COLO668 (cell line): ENCODE results near the gene AQP7.
"Not testable (repeated sequence)": the region's sequence is repeated elsewhere in the genome, so short reads cannot be mapped to it uniquely, and the experiment has no call there.

Experiments
- DNase-seq: peaks from one replicate; lab custom pipeline; 2025; ENCODE audit not compliant: unreplicated experiment; lab: John Stamatoyannopoulos, UW

The AQP7 gene

GRCh38 chr9:33377089-33377715 lies 25.2 kb downstream of the AQP7 start:
- DNase-seq = no peak

GRCh38 chr9:33375841-33376321 lies 26.5 kb downstream of the AQP7 start:
- no peak for DNase-seq

GRCh38 chr9:33375238-33375840 lies 27.0 kb downstream of the AQP7 start:
- no peak for DNase-seq

- peak; percentile 62 for DNase-seq
These were observed 27.6 kb downstream of the AQP7 start for GRCh38 chr9:33374634-33375237.

GRCh38 chr9:33374190-33374589 lies 28.2 kb downstream of the AQP7 start:
- no peak for DNase-seq

- no peak for DNase-seq
These were observed 29.5 kb downstream of the AQP7 start for GRCh38 chr9:33372900-33373299.

- DNase-seq = no peak
These were observed 35.3 kb downstream of the AQP7 start for GRCh38 chr9:33366979-33367480.

- DNase-seq = not testable (repeated sequence)
These were observed 37.6 kb downstream of the AQP7 start for GRCh38 chr9:33364814-33365213.

GRCh38 chr9:33364127-33364526 lies 38.2 kb downstream of the AQP7 start:
- no peak for DNase-seq

GRCh38 chr9:33358641-33359040 lies 43.7 kb downstream of the AQP7 start:
- not testable (repeated sequence) for DNase-seq

- no peak for DNase-seq
These were observed 46.4 kb downstream of the AQP7 start for GRCh38 chr9:33355933-33356332.

- no peak for DNase-seq
These were observed 47.6 kb downstream of the AQP7 start for GRCh38 chr9:33354651-33355211.

- no peak for DNase-seq
These were observed 50.8 kb downstream of the AQP7 start for GRCh38 chr9:33351547-33351946.

- no peak for DNase-seq
These were observed 52.1 kb downstream of the AQP7 start for GRCh38 chr9:33350310-33350709.

- DNase-seq = no peak
These were observed 52.6 kb downstream of the AQP7 start for GRCh38 chr9:33349743-33350142.

- DNase-seq = no peak
These were observed 53.4 kb downstream of the AQP7 start for GRCh38 chr9:33348998-33349397.

- DNase-seq = no peak
These were observed 55.8 kb downstream of the AQP7 start for GRCh38 chr9:33346564-33346963.

- no peak for DNase-seq
These were observed 58.2 kb downstream of the AQP7 start for GRCh38 chr9:33344145-33344544.

GRCh38 chr9:33341182-33341581 lies 61.2 kb downstream of the AQP7 start:
- DNase-seq = no peak

- no peak for DNase-seq
These were observed 62.2 kb downstream of the AQP7 start for GRCh38 chr9:33340186-33340585.
